ENCODE data around the gene FAM83C. TPM values are rescaled to one million over a fixed set of nuclear protein-coding genes. Genes with fewer than 3 reads are reported as not detected.

FAM83C gene
- total RNA-seq, 1 experiment from 2014 or later: not detected

- BruUV-seq (replicated peaks): no TSS peak
- no peak for ATAC-seq
- Histone ChIP-seq H3K79me2 (ENCODE audit: low read length) (peaks cover 34% of the 10 kb centered on the region), H2AFZ (ENCODE audit: low read length) (no peak overlapping the region), H3K4me1 (ENCODE audit: insufficient read depth, low read length) (peaks cover 16% of the 10 kb centered on the region), H3K9me2 (replicated peaks; ENCODE audit: low read length) (no peaks in the 10 kb centered on the region), H3K4me2 (ENCODE audit: low read length) (no peak overlapping the region), H3F3A (ENCODE audit: low read length, unreplicated experiment) (no peaks in the 10 kb centered on the region), H3K27me3 (ENCODE audit: low read length) (no peaks in the 10 kb centered on the region), H3K9me3 (ENCODE audit: low read length) (no peaks in the 10 kb centered on the region), H3K4me3 (ENCODE audit: low read length) (no peak overlapping the region), H3K9ac (ENCODE audit: low read length) (no peak overlapping the region), H4K20me1 (ENCODE audit: low read length) (peaks cover 3% of the 10 kb centered on the region; the same call in 1 of the 2 replicates), H3K27ac (ENCODE audit: low read length) (no peak overlapping the region), H3K36me3 (ENCODE audit: low read depth, low read length) (peaks cover 9% of the 10 kb centered on the region)
- POLR2A ChIA-PET (ENCODE audit: unreplicated experiment): no interaction called here
- CTCF ChIA-PET: no interaction called here
- no peak for DNase-seq
- TF ChIP-seq EZH2phosphoT487 (IDR thresholded peaks at IDR 0.05; ENCODE audit: borderline replicate concordance, low read length) (no peak), EZH2 (IDR thresholded peaks at IDR 0.05; ENCODE audit: low read length, unreplicated experiment) (no peak), CTCF (conservative IDR thresholded peaks at IDR 0.05; ENCODE audit: low read depth, low read length) (no peak)
- intact Hi-C loops (cut with micrococcal nuclease): no loop called here
Observed at GRCh38 chr20:35286077-35286898, 5.9 kb downstream of the FAM83C start.

- ChIA-PET POLR2A (ENCODE audit: unreplicated experiment) (no interaction called here), CTCF (no interaction called here)
- H2AFZ ChIP-seq (ENCODE audit: low read length): no peak overlapping the region
- H3K9me3 ChIP-seq (ENCODE audit: low read length): no peaks in the 10 kb centered on the region
- BruUV-seq (replicated peaks): no TSS peak
- no peak for ATAC-seq
- peak overlapping the region; percentile 95 for H3K4me2 ChIP-seq (ENCODE audit: low read length)
- no peak overlapping the region for H3K9ac ChIP-seq (ENCODE audit: low read length)
- H3K4me1 ChIP-seq (ENCODE audit: insufficient read depth, low read length): peaks cover 16% of the 10 kb centered on the region
- H3K27ac ChIP-seq (ENCODE audit: low read length): no peak overlapping the region
- no peaks in the 10 kb centered on the region for H3K27me3 ChIP-seq (ENCODE audit: low read length)
- DNase-seq: no peak
- peaks cover 12% of the 10 kb centered on the region for H3K36me3 ChIP-seq (ENCODE audit: low read depth, low read length)
- H4K20me1 ChIP-seq (ENCODE audit: low read length): peaks cover 4% of the 10 kb centered on the region; the same call in 1 of the 2 replicates
- peaks cover 37% of the 10 kb centered on the region for H3K79me2 ChIP-seq (ENCODE audit: low read length)
- no peak overlapping the region for H3K4me3 ChIP-seq (ENCODE audit: low read length)
- H3K9me2 ChIP-seq (replicated peaks; ENCODE audit: low read length): no peaks in the 10 kb centered on the region
- intact Hi-C loops (cut with micrococcal nuclease): loop anchor here (2.0 kb wide), 1 partner anchor 17 kb away; no protein-coding TSS in a partner anchor
- H3F3A ChIP-seq (ENCODE audit: low read length, unreplicated experiment): no peaks in the 10 kb centered on the region
- TF ChIP-seq CTCF (conservative IDR thresholded peaks at IDR 0.05; ENCODE audit: low read depth, low read length) (no peak), EZH2 (IDR thresholded peaks at IDR 0.05; ENCODE audit: low read length, unreplicated experiment) (no peak), EZH2phosphoT487 (IDR thresholded peaks at IDR 0.05; ENCODE audit: borderline replicate concordance, low read length) (no peak)
Observed at GRCh38 chr20:35285806-35286076, 6.5 kb downstream of the FAM83C start.
